Measurements from ENCODE around the gene TRANK1.

GRCh38 chr3:36989568-36989967 is 44.7 kb upstream of the TRANK1 start:
- TF ChIP-seq CTCF (IDR thresholded peaks at IDR 0.05) (no peak), EP300 (IDR thresholded peaks at IDR 0.05) (no peak)
